ENCODE results near the gene KBTBD8.

Gene KBTBD8

GRCh38 chr3:66997560-66998112 is 471 bp upstream of the KBTBD8 start:
- in situ Hi-C loops (cut with HindIII; ENCODE audit: low sequenced_read_pairs) = no loop called here

GRCh38 chr3:66998904-66999235 is 763 bp downstream of the KBTBD8 start:
- in situ Hi-C loops (cut with HindIII; ENCODE audit: low sequenced_read_pairs) = no loop called here

- in situ Hi-C loops (cut with HindIII; ENCODE audit: low sequenced_read_pairs) = no loop called here
Observed at GRCh38 chr3:67000009-67000408, 1.9 kb downstream of the KBTBD8 start.

GRCh38 chr3:67001086-67001861 is 3.2 kb downstream of the KBTBD8 start:
- in situ Hi-C loops (cut with HindIII; ENCODE audit: low sequenced_read_pairs) = no loop called here

GRCh38 chr3:67005974-67006373 is 7.9 kb downstream of the KBTBD8 start:
- in situ Hi-C loops (cut with HindIII; ENCODE audit: low sequenced_read_pairs) = no loop called here

GRCh38 chr3:67006460-67006859 is 8.4 kb downstream of the KBTBD8 start:
- in situ Hi-C loops (cut with HindIII; ENCODE audit: low sequenced_read_pairs) = no loop called here

GRCh38 chr3:67008388-67008787 is 10.3 kb downstream of the KBTBD8 start:
- in situ Hi-C loops (cut with HindIII; ENCODE audit: low sequenced_read_pairs) = no loop called here

- in situ Hi-C loops (cut with HindIII; ENCODE audit: low sequenced_read_pairs) = no loop called here
Observed at GRCh38 chr3:67009716-67010115, 11.6 kb downstream of the KBTBD8 start.

GRCh38 chr3:67011414-67012131 is 13.5 kb downstream of the KBTBD8 start:
- in situ Hi-C loops (cut with HindIII; ENCODE audit: low sequenced_read_pairs) = no loop called here

GRCh38 chr3:67012564-67012963 is 14.5 kb downstream of the KBTBD8 start:
- in situ Hi-C loops (cut with HindIII; ENCODE audit: low sequenced_read_pairs) = no loop called here

GRCh38 chr3:67015702-67016484 is 17.8 kb downstream of the KBTBD8 start:
- in situ Hi-C loops (cut with HindIII; ENCODE audit: low sequenced_read_pairs) = no loop called here

- in situ Hi-C loops (cut with HindIII; ENCODE audit: low sequenced_read_pairs) = no loop called here
Observed at GRCh38 chr3:67016522-67017080, 18.5 kb downstream of the KBTBD8 start.

- in situ Hi-C loops (cut with HindIII; ENCODE audit: low sequenced_read_pairs) = no loop called here
Observed at GRCh38 chr3:67017211-67017610, 19.1 kb downstream of the KBTBD8 start.

GRCh38 chr3:67018105-67018788 is 20.1 kb downstream of the KBTBD8 start:
- in situ Hi-C loops (cut with HindIII; ENCODE audit: low sequenced_read_pairs) = no loop called here

- in situ Hi-C loops (cut with HindIII; ENCODE audit: low sequenced_read_pairs) = no loop called here
Observed at GRCh38 chr3:67018789-67019526, 20.9 kb downstream of the KBTBD8 start.

GRCh38 chr3:67028001-67028784 is 30.1 kb downstream of the KBTBD8 start:
- in situ Hi-C loops (cut with HindIII; ENCODE audit: low sequenced_read_pairs) = no loop called here

GRCh38 chr3:67030785-67031740 is 33.0 kb downstream of the KBTBD8 start:
- in situ Hi-C loops (cut with HindIII; ENCODE audit: low sequenced_read_pairs) = no loop called here

- in situ Hi-C loops (cut with HindIII; ENCODE audit: low sequenced_read_pairs) = no loop called here
Observed at GRCh38 chr3:67031986-67032385, 33.9 kb downstream of the KBTBD8 start.
